Brain microvascular endothelial cell (primary cell): ENCODE results near the gene CYTH4.

Source experiments
- DNase-seq: peaks from one replicate; pipeline ENCODE4 v3.0.0-alpha.2; 2020
- H3K27ac ChIP-seq: fragments of 250-450 bp; sonication (Bioruptor Pico); 2 replicates; pipeline ENCODE4 v1.5.1; 2020; ENCODE audit warnings: mild to moderate bottlenecking, moderate library complexity
- H3K27me3 ChIP-seq: fragments of 250-450 bp; sonication (Bioruptor Pico); replicated peaks from 2 replicates; pipeline ENCODE4 v1.5.1; 2020; ENCODE audit warnings: mild to moderate bottlenecking
- H3K36me3 ChIP-seq: fragments of 250-450 bp; sonication (Bioruptor Pico); replicated peaks from 2 replicates; pipeline ENCODE4 v1.5.1; 2020; ENCODE audit warnings: mild to moderate bottlenecking
- H3K4me3 ChIP-seq: 2 replicates; pipeline ENCODE4 v1.5.1; 2011; ENCODE audit warnings: low read depth, mild to moderate bottlenecking, control low read depth, low read length, moderate library complexity
- CTCF ChIP-seq: IDR thresholded peaks from 2 replicates; pipeline ENCODE4 v1.5.1; 2011; ENCODE audit warnings: low read depth, mild to moderate bottlenecking, moderate library complexity, low read length, control low read depth, inconsistent platforms; ENCODE audit errors: missing control alignments
- in situ Hi-C: cut with HindIII; loops from 2 replicates; pipeline ENCODE4 v1.10.0; 2017; ENCODE audit warnings: low sequenced_read_pairs, low pct_ligation_motif_present

CYTH4 gene

GRCh38 chr22:37242395-37242918, 39.9 kb upstream of the CYTH4 start:
- Histone ChIP-seq H3K27me3 (no peaks in the 10 kb centered on the region), H3K4me3 (peak overlapping the region; percentile 27), H3K27ac (no peak overlapping the region), H3K36me3 (peaks cover 2% of the 10 kb centered on the region)
- DNase-seq: peak; percentile 38
- in situ Hi-C loops: no loop called here
- no peak for TF ChIP-seq CTCF

DNA sequence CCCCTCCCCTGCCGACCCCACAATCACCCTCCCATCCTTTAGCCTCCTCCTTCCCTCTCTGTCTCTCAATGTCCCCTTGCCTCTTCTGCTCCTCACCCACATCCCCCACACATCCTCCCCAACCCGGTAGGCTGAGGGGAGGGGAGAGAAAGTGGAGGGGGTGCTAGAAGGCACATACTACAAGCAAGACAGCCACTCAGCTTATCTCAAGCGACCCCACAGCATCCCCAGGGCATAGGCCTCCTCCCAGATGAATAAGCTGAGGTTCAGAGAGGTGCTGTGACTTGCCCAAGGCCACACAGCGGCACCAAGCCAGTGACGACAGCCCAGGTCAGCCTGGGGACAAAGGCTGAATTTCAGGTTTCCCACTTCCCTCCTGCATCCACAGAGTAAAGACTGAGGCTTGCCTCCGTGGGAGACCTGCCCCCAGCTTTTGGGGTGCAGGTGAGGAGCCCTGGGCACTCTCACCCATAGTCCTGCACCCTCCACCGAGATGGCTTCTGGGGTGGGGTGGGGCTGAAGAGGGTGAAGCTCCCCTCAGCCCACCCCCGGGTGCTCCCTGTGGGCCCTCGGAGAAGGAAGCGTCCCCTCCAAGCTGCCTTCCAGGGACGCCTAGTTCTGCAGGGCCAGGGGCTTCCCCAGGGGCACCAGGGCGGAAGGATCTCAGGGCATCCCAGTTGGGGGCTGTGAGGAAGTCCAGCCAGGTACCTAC, 38.8 kb upstream of the CYTH4 start:
- H3K27me3 ChIP-seq: no peaks in the 10 kb centered on the region
- no peak for TF ChIP-seq CTCF
- peak overlapping the region; percentile 59 for H3K4me3 ChIP-seq
- DNase-seq: no peak
- in situ Hi-C loops: no loop called here
- peaks cover 2% of the 10 kb centered on the region for H3K36me3 ChIP-seq
- H3K27ac ChIP-seq: no peak overlapping the region

DNA sequence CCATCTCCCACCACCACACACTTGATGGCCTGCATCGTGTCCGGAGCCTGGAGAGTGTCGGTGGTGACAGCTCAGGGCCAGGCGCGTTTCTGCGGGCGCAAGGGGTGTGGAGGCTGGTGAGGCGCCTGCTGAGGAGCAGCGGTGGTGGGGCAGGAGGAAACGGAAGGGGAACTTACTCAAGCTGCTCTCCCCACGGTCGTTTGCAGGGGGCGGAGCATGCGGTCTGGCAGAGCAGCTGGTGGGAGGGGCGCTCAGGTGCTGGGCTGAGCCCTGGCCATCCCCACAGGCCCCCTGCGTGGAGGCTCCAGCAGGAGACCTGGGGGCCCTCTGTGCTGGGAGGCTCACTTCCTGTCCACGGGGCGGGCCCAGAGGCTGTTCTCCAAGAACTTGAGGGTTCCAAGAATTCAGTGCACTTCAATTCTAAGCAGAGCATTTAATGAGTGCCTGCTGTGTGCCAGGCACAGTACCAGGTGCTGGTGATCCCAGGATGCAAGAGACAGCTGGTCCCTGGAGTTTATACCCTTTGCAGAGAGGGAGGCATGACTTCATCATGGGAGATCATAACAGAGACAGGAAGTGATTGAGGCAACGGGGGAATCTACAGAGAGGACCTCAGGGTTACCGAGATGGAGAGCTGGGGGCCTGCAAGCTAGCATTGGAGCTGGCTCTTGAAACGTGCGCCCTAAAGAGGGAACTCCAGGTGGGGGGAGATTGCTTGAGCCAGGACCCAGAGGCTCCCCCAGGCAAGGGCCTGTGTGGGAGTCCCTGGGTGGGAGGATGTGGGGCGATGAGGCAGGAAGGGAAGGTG, 38.0 kb upstream of the CYTH4 start, which contains the start of gene RAC2:
Gene RAC2 (minus strand): TSS at position 156 of the 808 bp plus-strand sequence. CDS start 121 bp downstream, at position 35.
- no peak for TF ChIP-seq CTCF
- H3K36me3 ChIP-seq: peaks cover 2% of the 10 kb centered on the region
- H3K27me3 ChIP-seq: no peaks in the 10 kb centered on the region
- no peak within 1 kb of the TSS for H3K27ac ChIP-seq
- in situ Hi-C loops: no loop called here
- peak within 1 kb of the TSS; percentile 59 for H3K4me3 ChIP-seq
- DNase-seq: peak; percentile 36

- H3K4me3 ChIP-seq: no peak overlapping the region
- no peaks in the 10 kb centered on the region for H3K27me3 ChIP-seq
- no peak for TF ChIP-seq CTCF
- DNase-seq: no peak
- in situ Hi-C loops: no loop called here
- H3K36me3 ChIP-seq: peaks cover 2% of the 10 kb centered on the region
- H3K27ac ChIP-seq: no peak overlapping the region
Observed at GRCh38 chr22:37244922-37245722, 37.2 kb upstream of the CYTH4 start.

DNA sequence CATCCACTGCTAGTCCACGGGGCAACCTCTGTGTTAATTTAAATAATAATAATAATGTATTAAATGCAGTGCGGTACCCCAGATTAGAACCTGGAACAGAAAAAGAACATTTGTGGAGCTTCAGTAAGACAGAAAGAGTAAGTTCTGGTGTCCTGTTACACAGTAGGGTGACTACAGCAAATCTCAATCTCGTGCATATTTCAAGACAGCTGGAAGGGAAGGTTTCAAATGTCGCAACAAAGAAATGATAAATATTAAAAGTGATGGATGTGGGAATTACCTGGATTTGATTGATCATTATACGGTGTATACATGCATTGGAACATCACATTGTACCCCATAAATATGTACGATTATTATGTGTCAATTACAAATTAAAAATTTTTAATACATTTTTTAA, 36.6 kb upstream of the CYTH4 start:
- no peak overlapping the region for H3K27ac ChIP-seq
- in situ Hi-C loops: no loop called here
- no peak for DNase-seq

More for the DNA sequence above, 36.6 kb upstream of the CYTH4 start:
- Histone ChIP-seq H3K4me3 (no peak overlapping the region), H3K36me3 (no peaks in the 10 kb centered on the region), H3K27me3 (no peaks in the 10 kb centered on the region)
- no peak for TF ChIP-seq CTCF
